Esophagus muscularis mucosa (tissue), 4 donors: Measurements from ENCODE around the gene SEC16A. TPM values are rescaled to one million over a fixed set of nuclear protein-coding genes. Genes with fewer than 3 reads are reported as not detected.

Source experiments
- DNase-seq: peaks from one replicate; pipeline ENCODE4 v3.0.0-alpha.2; 2017; ENCODE audit errors: extremely low spot score
- H3K27ac ChIP-seq, 4 donors: fragments of 200-600 bp; sonication (generic); replicated peaks in 1 of 4; 1 replicate in 3 of 4; 2 replicates in 1 of 4; pipeline ENCODE4 v1.5.1; 2016 to 2019; ENCODE audit warnings: mild to moderate bottlenecking in 1 of 4
- H3K27me3 ChIP-seq, 4 donors: fragments of 200-600 bp; sonication (generic); one replicate each; pipeline versions ENCODE4 v1.5.1 to v1.6.0; 2016 to 2019
- H3K36me3 ChIP-seq, 4 donors: fragments of 200-600 bp; sonication (generic); one replicate each; pipeline ENCODE4 v1.5.1; 2016 to 2019
- H3K4me1 ChIP-seq, 4 donors: fragments of 200-600 bp; sonication (generic); one replicate each; pipeline ENCODE4 v1.5.1; 2016 to 2019
- H3K4me3 ChIP-seq, 4 donors: fragments of 200-600 bp; sonication (generic); 1 replicate in 2 of 4; 2 replicates in 2 of 4; pipeline ENCODE4 v1.5.1; 2016 to 2019; ENCODE audit warnings: mild to moderate bottlenecking in 4 of 4, moderate library complexity in 1 of 4
- H3K9me3 ChIP-seq, 4 donors: fragments of 200-600 bp; sonication (generic); 1 replicate in 3 of 4; 2 replicates in 1 of 4; pipeline ENCODE4 v1.5.1; 2016 to 2019
- EP300 ChIP-seq: sonication (generic); formaldehyde crosslinking; IDR thresholded peaks from one replicate; pipeline ENCODE4 v1.6.1; 2017; ENCODE audit warnings: antibody characterized with exemption
- POLR2A ChIP-seq: fragments of 450-650 bp; IDR thresholded peaks from one replicate; pipeline ENCODE4 v1.6.1; 2017; ENCODE audit warnings: antibody characterized with exemption, moderate library complexity, mild to moderate bottlenecking, low read depth
- POLR2AphosphoS5 ChIP-seq, 2 donors: sonication (generic); formaldehyde crosslinking; IDR thresholded peaks; one replicate each; pipeline ENCODE4 v1.6.1; 2017; ENCODE audit warnings: antibody characterized with exemption in 2 of 2
- WGBS: methylation state at CpG from one replicate; pipeline ENCODE4 v1.1.5; 2018; 5-methylcytosine and 5-hydroxymethylcytosine counted together
- intact Hi-C: fragments of 100-400 bp; cut with DNase I; formaldehyde crosslinking; loops from one replicate; pipeline ENCODE4 v1.15.1; 2023
- total RNA-seq, 4 donors: library from RNA; depleted of rRNA; stranded (reverse); fragments of >200 nt; gene quantifications; one replicate each; pipeline versions ENCODE4 v1.1.0 to v1.2.1, GENCODE V29; 2016
- TF ChIP-seq, protein P1 (sequence below), 3 experiments: fragments of 200-600 bp in 2 of 3; fragments of 450-650 bp in 1 of 3; sonication (generic) in 2 of 3; IDR thresholded peaks; one replicate each; pipeline ENCODE4 v1.5.1; 2017 to 2019; ENCODE audit warnings: antibody characterized with exemption in 3 of 3, mild to moderate bottlenecking in 2 of 3, moderate library complexity in 1 of 3

The SEC16A gene
- total RNA-seq, 4 donors from 2014 or later = 43.2 to 62.3 (median 51.3) TPM

DNA sequence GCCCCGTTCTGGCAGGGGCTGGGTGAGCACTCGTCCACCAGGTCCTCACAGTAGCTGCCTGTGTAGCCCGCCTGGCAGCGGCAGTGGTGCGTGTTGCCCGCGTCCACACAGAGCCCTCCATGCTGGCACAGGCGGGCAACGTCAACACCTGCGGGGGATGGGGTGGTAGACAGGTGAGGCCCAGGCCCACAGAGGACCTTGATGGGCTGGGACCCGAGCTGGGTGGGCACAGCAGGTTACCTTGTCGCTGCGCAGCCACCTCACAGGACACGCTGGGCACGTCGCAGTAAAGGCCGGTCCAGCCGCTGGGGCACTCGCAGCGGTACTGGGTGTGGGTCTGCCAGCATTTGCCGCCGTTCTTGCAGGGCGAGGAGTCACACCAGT lies 25.1 kb upstream of the SEC16A start:
- TF ChIP-seq EP300 (no peak), POLR2A (no peak), POLR2AphosphoS5 (IDR thresholded peaks at IDR 0.05) (no peak)
- TF ChIP-seq, protein P1, sequence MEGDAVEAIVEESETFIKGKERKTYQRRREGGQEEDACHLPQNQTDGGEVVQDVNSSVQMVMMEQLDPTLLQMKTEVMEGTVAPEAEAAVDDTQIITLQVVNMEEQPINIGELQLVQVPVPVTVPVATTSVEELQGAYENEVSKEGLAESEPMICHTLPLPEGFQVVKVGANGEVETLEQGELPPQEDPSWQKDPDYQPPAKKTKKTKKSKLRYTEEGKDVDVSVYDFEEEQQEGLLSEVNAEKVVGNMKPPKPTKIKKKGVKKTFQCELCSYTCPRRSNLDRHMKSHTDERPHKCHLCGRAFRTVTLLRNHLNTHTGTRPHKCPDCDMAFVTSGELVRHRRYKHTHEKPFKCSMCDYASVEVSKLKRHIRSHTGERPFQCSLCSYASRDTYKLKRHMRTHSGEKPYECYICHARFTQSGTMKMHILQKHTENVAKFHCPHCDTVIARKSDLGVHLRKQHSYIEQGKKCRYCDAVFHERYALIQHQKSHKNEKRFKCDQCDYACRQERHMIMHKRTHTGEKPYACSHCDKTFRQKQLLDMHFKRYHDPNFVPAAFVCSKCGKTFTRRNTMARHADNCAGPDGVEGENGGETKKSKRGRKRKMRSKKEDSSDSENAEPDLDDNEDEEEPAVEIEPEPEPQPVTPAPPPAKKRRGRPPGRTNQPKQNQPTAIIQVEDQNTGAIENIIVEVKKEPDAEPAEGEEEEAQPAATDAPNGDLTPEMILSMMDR (IDR thresholded peaks at IDR 0.05) = no peak
- DNase-seq = no peak
- no peaks in the 10 kb centered on the region for H3K27me3 ChIP-seq
- H3K9me3 ChIP-seq = no peaks in the 10 kb centered on the region
- H3K27ac ChIP-seq = no peak overlapping the region
- 80% methylated on average over 1 of the region's 23 CpGs for WGBS
- intact Hi-C loops = no loop called here
- H3K4me1 ChIP-seq = peaks cover 22 to 33% (median 29%) of the 10 kb centered on the region in 4 donors
- H3K36me3 ChIP-seq = peaks cover 90 to 100% (median 100%) of the 10 kb centered on the region in 4 donors
- no peak overlapping the region for H3K4me3 ChIP-seq

DNA sequence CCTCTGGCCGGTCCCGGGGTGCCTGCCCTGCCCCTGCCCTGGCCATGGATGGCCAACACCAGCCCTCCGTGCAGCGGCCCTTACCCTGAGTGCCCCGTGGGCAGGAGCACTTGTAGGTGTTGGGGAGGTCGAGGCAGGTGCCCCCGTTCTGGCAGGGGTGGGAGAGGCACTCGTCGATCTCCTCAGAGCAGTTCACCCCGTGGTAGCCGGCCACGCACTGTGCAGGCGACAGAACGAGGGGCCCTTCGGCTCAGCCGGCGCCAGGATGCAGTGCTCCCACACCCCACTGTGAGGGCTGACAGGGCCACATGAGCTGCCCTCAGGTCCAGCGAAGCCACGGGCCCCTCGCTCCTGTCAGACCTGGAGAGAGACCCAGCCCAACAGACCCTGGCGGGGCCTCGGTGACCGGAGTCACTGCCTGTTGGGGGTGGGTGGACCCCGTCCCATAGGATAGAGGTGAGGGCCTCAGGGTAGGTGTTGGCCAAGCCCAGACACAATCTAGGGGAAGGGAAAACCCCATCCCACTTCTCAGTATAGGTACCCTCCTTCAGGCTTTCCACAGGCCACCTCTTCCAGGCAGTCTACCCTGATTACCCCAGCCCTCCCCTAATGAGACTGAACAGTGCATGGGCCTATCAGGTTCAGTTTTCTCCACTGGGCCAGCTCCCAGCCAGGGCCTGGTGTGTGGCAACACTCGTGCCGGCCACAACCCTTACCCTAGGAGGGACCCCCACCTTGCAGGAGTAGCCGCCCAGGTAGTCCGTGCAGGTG lies 24.6 kb upstream of the SEC16A start:
- intact Hi-C loops = no loop called here

DNA sequence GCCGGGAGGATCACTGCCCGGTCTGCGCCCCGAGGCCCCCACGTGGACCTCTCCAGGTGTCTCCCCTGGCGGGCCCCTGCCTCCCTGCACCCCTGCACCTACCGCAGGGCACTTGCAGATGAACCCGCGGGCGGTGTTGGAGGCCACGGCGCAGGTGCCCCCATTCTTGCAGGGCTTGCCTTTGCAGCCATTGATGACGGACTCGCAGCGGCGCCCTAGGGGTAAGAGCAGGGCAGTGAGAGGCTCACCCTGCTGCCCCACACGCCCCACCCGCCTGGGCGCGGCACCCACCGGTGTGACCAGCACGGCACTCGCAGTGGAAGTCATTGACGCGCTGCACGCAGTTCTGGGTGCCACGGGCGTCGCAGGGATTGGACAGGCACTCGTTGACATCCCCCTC lies 23.6 kb upstream of the SEC16A start:
- Histone ChIP-seq H3K4me1 (peaks cover 16 to 19% (median 19%) of the 10 kb centered on the region in 4 donors), H3K9me3 (no peaks in the 10 kb centered on the region), H3K36me3 (peaks cover 98 to 100% (median 100%) of the 10 kb centered on the region in 4 donors), H3K4me3 (no peak overlapping the region), H3K27me3 (no peaks in the 10 kb centered on the region), H3K27ac (no peak overlapping the region)
- TF ChIP-seq POLR2A (no peak), EP300 (no peak), POLR2AphosphoS5 (IDR thresholded peaks at IDR 0.05) (no peak)
- TF ChIP-seq, protein P1 (IDR thresholded peaks at IDR 0.05) = no peak
- DNase-seq = no peak
- intact Hi-C loops = no loop called here
- WGBS = 94% methylated on average over 18 of the region's 30 CpGs

More for the DNA sequence above, 24.6 kb upstream of the SEC16A start:
- TF ChIP-seq, protein P1 (IDR thresholded peaks at IDR 0.05) = no peak
- TF ChIP-seq POLR2AphosphoS5 (IDR thresholded peaks at IDR 0.05) (no peak), EP300 (no peak), POLR2A (no peak)
- Histone ChIP-seq H3K4me3 (no peak overlapping the region), H3K4me1 (peaks cover 21 to 28% (median 24%) of the 10 kb centered on the region in 4 donors), H3K9me3 (no peaks in the 10 kb centered on the region), H3K27ac (no peak overlapping the region), H3K36me3 (peaks cover 95 to 100% (median 100%) of the 10 kb centered on the region in 4 donors), H3K27me3 (no peaks in the 10 kb centered on the region)
- 95% methylated on average over 4 of the region's 28 CpGs for WGBS
- DNase-seq = no peak

DNA sequence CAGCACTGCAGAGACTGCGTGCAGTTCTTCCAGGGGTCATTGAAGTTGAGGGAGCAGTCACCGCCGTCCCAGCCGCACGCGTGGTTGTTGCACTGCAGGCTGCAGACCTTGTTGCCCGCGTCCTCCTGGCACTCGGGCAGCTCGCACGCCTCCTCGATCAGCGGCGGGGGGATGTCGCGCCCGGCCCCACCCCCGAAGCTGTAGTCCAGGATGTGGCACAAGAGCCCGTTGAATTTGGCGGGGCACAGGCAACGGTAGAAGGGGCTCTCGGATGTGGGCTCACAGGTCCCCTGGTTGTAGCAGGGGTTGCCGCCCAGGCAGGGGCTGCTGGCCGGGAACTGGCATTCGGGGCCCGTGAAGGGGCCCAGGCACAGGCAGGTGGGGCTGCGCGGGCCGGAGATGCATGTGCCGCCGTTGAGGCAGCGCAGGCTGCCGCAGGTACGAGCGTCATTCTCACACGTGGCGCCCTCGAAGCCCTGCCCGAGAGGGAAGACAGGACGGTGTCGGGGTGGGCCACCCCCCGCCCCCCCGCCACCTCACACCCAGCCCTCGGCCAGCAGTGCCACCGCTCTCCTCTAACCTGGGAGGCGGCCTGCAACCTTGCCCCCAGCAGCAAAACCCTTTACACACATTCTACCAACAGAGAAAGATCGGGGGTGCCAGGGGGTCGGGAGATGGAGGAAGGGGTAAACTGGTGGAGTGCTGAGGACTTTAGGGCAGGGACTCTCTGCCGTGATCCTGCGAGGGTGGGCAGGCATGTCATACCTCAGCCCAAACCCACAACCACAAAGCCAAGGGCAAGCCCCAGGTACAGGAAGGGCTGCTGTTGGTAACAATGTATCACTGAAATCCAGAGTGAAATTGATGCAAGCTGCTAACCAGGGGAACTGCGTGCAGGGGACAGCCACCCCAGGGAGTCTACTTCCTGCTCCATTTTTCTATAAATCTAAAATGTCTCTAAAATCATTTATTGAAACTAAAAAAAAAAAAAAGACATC lies 22.9 kb upstream of the SEC16A start:
- TF ChIP-seq EP300 (no peak), POLR2A (no peak), POLR2AphosphoS5 (IDR thresholded peaks at IDR 0.05) (no peak)
- TF ChIP-seq, protein P1 (IDR thresholded peaks at IDR 0.05) = no peak
- no peaks in the 10 kb centered on the region for H3K9me3 ChIP-seq
- H3K4me1 ChIP-seq = peaks cover 9 to 12% (median 11%) of the 10 kb centered on the region in 4 donors
- H3K27me3 ChIP-seq = no peaks in the 10 kb centered on the region
- no peak for DNase-seq
- intact Hi-C loops = no loop called here
- H3K27ac ChIP-seq = no peak overlapping the region
- 90% methylated on average over 34 of the region's 51 CpGs for WGBS
- H3K36me3 ChIP-seq = peaks cover 98 to 100% (median 100%) of the 10 kb centered on the region in 4 donors
- H3K4me3 ChIP-seq = no peak overlapping the region
